ENCODE measurements around the gene NUDT3.

DNA sequence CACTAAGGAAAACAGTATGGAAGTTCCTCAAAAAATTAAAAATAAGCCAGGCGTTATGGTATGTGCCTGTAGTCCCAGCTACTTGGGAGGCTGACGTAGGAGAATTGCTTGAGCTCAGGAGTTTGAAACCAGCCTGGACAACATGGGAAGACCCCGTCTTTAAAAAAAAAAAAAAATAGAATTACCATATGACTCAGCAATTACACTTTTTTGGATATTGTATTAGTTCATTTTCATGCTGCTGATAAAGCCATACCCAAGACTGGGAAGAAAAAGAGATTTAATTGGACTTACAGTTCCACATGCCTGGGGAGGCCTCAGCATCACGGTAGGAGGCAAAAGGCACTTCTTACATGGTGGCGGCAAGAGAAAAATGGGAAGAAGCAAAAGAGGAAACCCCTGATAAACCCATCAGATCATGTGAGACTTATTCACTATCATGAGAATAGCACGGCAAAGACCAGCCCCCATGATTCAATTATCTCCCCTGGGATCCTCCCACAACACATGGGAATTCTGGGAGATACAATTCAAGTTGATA is 132.9 kb downstream of the NUDT3 start:
- TF ChIP-seq, protein P1, sequence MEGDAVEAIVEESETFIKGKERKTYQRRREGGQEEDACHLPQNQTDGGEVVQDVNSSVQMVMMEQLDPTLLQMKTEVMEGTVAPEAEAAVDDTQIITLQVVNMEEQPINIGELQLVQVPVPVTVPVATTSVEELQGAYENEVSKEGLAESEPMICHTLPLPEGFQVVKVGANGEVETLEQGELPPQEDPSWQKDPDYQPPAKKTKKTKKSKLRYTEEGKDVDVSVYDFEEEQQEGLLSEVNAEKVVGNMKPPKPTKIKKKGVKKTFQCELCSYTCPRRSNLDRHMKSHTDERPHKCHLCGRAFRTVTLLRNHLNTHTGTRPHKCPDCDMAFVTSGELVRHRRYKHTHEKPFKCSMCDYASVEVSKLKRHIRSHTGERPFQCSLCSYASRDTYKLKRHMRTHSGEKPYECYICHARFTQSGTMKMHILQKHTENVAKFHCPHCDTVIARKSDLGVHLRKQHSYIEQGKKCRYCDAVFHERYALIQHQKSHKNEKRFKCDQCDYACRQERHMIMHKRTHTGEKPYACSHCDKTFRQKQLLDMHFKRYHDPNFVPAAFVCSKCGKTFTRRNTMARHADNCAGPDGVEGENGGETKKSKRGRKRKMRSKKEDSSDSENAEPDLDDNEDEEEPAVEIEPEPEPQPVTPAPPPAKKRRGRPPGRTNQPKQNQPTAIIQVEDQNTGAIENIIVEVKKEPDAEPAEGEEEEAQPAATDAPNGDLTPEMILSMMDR (IDR thresholded peaks at IDR 0.05) = no peak
- TF ChIP-seq POLR2A (IDR thresholded peaks at IDR 0.05) = no peak
